DMS 273 treated with DMSO at 0.1 percent for 48 hours (cell line): ENCODE measurements around the gene DDRGK1.
A peak's percentile ranks its signal among the peaks of the same experiment; 100 is the strongest.
"Not testable (repeated sequence)": the region's sequence is repeated elsewhere in the genome, so short reads cannot be mapped to it uniquely, and the experiment has no call there.

Experiments used
- DNase-seq: peaks from one replicate; lab custom pipeline; 2025; lab: John Stamatoyannopoulos, UW

DDRGK1 gene

DNA sequence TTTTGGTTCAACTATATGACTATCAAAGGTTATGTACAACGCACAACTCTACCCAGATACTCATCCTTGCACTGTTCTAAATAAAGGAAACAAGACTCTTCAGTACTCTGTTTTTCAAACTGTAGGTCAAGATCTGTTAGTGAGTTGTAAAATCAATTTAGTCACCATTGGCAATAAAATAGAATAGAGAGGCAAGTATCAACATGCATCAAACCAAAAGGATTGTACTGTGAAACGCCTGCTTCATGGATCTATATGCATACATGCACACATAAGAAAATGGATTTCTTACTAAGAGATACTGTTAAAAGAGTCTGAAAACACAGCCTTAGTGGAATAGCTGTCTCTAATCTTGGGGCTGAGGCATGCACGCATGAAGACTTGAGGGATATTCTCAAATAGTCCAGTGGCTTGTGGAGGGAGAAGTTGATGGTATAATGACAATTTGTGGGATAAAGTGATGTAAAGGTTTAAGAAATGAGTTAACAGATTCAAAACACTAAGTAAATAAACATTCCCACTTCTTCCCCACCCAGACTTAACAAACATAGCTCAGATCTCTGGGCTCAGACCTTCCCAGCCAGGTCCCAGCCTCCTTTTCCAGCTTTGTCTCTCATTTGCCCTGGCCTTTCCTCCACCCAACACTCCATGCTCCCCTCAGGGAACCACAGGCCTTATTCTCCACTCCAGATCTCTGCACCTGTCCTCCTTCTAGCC is 20.4 kb downstream of the DDRGK1 start:
- DNase-seq = no peak

DNA sequence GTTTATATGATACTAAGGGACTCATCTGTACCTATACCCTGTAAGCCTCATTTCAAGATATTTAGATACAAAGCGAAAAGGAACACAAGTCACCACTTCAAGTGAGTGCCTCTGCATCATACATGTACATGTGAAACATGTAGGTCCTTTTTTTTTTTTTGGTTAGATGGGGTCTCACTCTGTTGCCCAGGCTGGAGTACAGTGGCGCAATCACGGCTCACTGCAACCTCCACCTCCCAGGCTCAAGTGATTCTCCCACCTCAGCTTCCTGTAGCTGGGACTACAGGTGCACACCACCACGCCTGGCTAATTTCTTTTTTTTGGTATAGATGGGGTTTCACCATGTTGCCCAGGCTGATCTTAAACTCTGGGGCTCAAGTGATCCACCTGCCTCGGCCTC is 22.1 kb downstream of the DDRGK1 start:
- not testable (repeated sequence) for DNase-seq

DNA sequence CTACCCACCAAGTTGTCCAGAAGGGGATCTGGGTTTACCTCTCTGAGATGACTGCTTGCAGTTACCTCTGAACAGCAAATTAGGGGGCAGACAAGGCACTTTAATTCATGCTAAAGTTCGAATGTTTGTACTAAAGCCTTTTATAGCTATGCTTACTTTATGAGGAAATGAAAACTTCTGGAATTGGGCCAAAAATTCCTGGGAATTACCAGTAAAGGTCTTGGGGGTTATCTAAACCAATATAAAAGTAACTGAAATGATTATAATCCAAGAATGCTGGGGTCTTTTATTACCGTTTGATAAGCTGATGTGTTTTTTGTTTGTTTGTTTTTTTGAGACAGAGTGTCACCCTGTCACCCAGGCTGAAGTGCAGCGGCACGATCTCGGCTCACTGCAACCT is 23.2 kb downstream of the DDRGK1 start:
- DNase-seq = no peak

DNA sequence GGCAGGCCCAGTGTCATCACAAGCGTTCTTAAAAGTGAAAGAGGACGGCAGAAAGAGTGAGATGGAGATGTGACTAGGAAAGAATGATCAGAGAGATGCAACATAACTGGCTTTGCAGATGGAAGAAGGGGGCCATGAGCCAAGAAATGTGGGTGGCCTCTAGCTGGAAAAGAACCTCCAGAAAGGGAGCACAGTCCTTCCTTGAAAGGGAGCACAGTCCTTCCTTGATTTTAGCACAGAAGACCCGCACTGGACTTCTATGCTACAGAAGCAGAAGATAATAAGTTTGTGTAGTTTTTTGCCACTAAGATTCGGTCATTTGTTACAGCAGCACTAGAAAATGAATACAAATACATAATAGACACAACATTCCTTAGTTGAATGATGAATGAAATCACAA is 24.2 kb downstream of the DDRGK1 start:
- no peak for DNase-seq

DNA sequence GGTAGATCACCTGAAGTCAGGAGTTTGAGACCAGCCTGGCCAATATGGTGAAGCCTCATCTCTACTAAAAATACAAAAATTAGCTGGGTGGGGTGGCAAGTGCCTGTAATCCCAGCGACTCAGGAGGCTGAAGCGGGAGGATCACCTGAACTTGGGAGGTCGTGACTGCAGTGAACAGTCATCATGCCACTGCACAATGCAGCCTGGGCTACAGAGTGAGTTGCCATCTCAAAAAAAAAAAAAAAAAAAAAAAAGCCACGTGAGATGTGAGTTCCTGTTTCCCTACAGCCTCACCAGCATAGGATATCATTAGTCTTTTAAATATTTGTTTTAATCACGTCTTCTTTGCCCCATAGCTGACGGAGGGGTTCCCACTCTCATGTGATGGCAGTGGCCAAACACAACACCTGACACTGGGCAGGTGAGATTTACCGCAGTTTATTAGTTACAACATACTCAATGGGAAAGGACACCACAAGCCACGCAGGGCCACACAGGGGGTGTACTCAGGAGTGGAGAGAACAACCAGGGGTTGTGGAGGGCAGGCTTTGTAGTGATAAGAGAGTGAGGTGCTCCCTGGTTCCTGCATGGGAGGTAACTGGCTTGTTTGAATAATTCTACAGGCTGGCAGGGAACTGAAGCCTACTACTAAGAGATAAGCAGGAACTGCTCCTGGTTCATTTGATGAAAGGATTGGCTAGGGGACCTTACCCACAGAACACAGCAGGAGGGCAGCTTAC is 26.6 kb downstream of the DDRGK1 start:
- no peak for DNase-seq

DNA sequence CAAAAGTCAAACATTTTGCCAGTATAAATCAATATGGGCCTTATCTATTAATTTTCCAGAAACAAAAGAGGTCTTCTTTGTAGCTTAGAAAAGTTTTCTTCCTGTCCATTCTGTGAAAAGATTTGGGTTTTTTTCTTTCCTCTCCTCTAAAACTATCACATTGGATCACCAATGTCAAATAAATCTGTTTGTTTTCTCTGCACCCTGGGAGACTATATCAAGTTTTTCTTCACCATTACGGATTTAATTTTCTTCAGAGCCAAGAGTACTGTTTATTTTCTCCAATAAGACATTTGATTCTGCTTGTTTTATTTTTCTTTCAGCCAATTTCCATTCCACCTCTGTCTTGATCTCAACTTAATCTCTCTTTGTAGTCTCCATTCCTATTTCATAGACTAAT is 29.2 kb downstream of the DDRGK1 start:
- no peak for DNase-seq

DNA sequence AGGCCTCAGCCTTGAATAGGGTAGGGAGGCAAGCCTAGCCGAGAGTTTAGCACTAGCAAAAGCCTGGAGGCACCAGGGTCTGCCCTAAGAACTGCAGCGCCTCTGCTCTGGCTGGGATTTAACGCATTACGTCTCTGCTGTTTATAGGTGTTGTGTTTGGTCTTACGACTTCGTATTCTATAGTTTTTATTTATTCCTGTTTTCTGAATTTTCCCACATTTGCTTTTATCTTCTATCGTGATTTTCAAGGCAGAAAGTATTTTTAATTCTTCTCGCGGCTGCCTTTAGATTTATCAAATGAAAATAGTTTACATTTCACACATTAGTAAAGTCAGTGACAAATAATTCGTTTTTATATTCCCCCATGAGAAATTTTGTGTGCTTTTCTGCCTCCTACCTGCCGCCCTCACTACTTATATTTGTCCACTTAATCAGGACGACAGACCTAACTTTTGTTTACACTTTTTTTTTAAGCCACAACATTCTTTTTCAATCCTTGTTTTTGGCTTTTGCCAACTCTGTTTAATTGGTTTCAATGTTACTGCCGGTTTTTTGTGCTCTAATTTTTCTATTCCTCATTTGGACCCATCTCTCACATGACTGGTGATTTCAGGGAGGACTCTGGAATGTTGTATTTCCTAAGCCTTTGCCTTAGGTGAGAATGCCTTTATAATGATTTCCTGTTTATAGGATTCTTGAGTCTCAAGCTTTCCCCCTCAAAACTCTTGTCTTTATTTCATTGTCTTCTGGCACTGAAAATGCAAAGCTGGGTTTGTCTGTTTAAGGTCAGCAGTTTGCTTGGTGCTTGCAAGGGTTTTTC is 29.8 kb downstream of the DDRGK1 start:
- no peak for DNase-seq

DNA sequence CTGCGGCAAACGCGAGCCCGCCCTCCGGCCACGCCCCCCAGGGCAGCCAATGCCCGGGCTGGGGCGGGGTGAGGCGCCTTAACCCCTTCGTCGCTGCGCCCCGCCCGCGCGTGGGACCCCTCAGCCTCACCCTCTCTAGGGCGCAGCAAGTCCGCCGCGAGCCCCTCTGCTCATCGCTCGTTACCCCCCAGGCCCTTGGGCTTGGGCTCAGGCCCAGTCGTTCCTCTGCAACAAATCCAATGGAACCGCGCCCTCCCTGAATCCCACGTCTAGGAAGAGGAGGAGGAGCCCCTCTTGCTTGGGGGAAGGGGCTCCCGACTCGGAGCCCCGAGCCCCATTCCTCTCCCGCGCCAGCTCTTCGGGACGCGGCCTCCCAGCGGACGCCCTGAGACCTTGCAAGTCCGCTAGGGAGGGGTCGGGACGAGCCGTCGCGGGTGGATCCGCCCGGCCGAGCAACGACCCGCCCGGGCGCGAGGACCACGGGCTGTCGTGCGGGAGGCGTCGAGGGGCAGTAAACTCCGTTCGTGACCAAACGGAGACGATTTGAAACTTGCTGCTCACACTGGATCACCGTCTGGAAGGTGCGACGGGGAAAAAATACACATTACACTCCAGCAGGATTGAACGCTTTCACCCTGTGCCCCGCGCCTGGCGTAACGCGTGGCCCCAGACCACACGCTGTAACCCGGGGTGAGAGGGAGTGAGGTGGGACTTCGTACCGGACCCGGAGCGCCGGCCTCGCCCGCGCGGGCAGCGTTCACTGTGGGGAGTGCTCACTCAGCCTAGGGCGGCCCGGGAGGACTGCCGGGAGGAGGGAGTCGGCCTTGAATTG is 30.7 kb downstream of the DDRGK1 start:
- peak; percentile 28 for DNase-seq

DNA sequence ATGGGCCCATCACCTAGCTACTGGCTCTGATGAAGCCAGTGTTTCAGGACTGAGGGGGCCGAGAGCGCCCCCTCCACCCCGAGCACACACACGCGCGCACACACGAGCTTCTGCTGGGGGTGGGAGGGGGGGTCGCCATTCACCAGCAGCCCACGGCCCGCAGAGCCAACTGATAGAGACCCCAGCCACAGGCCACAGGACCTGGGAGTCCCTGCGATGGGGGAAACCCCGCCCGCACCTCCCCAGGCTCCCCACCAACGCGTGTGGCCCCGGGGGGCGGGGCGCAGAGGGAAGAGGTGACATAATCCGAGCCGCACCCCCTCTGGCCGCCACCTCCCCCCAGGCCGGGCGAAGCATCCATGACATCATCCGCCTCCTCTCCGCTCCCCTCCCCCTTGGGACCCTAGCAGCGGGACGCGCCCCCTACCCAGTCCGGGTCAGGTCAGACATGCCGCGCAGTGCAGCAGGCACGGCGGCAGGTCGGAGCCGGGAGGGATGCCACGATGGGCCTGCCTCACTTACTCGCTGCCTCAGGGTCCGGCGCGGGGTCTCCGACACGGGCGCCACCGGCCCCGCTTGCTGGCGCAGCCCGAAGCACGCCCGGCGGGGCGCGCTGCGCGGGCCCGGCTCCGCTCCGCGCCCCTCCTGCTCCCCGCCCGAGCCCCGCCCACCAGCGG is 31.4 kb downstream of the DDRGK1 start, which contains the start of gene LZTS3:
Gene LZTS3 (minus strand): TSS at position 617 of the 677 bp plus-strand sequence. CDS start 6,386 bp downstream, outside the sequence.
- DNase-seq = no peak

DNA sequence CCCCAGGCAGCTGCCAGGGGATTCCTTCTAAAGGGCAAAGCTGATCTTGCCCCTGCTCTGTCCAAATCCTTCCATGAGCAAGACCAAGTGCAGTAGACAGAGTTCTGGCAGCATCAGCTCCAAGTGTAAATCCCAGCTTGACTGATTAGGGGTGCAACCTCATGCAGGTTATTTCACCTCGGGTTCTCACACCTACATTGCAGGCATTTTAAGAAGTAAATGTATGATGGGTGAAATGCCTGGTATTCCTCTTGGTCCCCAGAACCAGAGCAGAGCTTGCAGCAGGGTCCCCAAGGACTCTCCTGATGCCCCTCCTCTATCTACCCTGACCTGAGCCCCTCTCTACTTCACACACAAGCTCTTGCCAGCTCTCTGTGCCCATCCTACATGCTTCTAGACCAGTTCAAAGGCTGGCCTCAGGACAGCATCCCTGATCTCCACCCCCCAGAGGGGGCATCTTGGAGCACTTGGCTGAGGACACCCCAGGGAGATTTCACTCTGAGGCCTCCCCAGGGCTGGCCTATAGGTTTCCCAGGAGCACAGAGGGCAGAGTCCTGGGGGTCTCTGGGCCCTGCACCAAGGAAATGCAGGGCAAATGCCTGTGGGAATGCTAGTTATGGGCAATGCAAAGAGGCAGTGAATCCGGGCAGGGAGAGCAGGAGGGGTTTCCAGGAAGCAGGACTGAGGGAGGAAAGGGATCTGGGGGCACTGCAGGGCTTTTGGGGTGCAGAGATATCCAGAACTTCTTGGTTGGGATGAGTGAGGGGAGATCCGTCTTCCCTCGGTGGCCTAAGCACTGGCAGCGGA is 32.2 kb downstream of the DDRGK1 start:
- no peak for DNase-seq

DNA sequence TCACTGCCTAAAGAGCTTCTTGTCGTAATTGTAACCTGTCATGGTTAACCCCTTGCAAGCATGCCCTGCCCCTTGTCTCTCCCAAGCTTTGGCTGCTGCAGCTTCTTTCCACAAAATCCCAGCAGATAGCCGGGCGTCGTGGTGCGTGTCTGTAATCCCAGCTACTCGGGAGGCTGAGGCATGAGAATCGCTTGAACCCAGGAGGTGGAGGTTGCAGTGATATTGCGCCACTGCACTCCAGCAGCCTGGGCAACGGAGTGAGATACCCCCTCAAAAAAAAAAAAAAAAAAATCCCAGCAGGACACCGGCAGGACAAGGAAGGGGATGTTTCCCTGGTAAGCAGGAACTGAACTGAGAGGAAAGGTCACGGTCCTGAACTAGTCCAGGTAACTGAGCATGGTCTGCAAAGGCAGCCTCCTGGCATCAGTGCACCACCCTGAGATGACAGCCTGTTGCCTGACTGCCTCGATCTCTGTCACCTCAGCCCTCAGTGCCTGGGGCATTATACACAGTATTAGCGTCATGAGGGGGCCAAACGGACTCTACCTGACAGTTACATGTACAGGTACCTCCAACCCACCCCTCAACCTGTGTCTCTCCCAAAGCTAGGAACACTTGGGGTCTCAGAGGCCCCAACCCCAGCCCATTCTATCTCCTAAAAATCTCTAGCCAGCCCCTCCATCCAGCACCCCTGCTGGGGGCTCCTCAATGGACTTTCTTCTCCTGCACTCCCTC is 32.9 kb downstream of the DDRGK1 start:
- no peak for DNase-seq

DNA sequence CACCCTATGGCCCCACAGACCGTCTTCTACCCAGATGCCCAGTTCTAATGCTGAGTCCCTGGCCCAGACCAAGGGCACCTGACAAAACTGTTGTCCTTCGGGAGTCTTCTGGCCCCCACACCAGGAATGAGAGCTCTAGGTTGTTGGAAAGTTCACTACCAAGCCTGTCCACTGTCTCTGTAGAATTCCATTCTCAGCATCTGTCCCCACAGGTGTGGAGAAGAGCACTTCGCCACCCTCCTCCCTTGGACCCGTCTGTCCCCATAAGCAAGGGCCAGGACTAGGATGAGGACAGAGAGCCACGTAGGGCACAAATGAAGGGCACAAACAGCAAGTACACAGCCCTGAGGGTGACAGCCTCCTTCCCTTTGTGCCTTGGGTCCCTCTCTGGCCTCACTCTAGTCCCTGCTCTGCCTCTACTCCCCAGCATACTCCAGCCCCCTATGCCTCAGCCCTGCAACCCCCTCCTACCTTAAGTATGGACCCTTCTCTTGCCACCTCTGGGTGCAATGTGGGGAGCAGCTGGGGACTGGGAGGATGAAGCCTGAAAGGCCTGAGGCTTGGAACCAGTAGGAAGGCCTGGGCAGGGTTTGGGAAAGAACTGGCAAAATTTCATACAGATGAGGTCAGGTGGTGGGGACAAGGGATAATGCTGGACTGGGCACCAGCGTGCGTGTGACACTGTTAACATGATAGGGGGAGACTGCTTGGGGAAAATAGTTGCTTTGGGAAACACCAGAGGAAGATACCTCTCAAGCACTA is 35.5 kb downstream of the DDRGK1 start:
- no peak for DNase-seq

DNA sequence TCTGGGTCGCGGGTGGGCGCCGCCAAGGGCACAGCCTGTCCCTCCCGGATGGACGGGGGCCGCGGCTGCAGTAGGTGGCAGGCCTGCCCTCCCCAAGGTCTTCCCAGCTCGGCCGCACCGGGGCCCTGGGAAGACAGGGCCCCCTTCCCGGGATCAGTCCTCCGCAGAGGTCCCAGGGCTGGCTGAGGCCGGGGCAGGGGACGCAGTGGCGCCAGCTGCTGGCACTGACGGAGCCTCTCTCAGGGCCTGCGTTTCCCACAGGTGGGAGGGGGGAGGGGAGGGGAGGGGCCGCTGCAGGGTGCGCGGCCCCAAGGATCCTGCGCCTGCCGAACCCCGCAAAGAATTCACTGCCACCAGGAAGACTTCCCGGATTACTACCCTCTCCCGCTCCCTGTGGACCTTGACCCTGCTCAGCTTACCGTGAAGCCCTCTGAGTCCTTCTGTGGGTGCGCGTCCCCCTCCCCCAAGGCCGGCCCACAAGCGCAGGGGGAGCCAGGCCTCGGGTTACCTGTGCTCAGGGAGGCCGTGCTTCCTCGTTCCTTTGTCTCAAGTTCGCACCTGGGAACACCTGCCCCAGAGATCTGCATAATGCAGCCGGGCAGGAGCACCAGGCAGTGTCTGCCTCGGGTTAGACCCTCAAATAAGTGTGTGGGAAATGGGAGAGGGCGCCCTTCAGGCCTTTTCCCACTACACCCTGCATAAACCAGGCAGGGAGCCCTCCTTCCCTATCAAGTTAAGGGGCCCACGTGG is 36.2 kb downstream of the DDRGK1 start:
- no peak for DNase-seq

DNA sequence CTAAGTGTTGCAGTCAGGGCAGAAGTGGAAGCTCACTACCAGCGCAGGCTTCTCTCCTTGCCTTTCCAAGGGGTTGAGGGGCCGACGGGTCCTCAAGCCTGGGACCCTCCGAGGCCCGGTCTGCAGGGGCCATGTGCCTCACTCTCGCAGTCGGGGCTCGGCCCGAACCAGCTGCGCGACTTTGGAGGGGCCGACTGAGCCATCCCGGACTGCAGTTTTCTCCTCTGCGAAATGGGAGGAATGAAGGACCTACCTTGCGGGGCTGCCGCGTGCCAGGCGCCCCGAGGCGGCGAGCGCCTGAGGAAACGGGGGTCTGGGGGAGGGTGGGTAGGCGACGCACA is 36.8 kb downstream of the DDRGK1 start:
- no peak for DNase-seq

DNA sequence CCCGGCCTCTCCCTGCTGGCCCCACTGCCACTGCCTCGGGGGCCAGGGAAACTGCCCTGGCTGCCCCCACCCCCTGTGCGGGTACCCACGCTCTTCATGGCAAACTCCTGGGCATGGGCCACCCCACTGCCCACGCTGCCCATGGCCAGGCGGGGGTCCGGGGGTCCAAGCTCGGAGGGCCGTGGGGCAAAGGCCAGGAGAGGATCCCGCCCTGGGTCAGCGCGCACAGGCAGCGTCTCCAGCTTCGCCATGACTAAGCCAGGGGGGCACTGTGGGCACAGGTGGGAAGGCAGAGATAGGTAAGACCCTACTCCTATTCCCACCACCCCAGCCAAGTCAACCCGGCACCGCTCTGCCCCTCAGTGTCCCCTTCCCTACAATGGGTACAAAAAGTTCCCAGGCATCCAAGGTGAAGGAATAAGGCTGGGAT is 37.6 kb downstream of the DDRGK1 start:
- DNase-seq = no peak

DNA sequence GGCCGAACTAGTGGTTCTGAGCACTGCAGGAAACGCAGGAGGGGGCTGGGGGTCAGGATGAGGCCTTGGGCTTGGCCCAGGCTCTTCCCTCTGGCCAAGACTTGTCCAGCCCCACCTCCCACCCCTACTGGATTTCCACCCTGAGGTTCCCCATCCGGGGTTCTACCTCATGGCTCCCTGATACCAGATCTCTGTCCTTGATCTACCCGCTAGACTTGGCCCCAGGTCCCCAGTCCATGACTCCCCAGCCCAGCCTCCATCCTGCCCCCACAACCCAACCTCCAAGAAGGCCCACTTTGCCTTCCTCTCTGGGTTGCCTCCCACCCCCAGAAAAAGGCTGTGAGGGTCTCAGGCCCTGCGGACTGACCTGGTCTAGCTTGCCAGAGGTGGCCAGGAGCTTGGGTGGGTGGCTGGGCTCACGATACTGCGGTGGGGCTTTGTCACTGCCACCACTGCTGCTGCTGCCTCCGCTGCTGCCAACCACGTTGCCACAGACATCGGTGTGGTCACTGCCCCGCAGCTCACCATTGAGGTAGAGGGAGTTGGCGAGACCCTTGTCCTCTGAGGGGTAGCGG is 38.1 kb downstream of the DDRGK1 start:
- DNase-seq = no peak

DNA sequence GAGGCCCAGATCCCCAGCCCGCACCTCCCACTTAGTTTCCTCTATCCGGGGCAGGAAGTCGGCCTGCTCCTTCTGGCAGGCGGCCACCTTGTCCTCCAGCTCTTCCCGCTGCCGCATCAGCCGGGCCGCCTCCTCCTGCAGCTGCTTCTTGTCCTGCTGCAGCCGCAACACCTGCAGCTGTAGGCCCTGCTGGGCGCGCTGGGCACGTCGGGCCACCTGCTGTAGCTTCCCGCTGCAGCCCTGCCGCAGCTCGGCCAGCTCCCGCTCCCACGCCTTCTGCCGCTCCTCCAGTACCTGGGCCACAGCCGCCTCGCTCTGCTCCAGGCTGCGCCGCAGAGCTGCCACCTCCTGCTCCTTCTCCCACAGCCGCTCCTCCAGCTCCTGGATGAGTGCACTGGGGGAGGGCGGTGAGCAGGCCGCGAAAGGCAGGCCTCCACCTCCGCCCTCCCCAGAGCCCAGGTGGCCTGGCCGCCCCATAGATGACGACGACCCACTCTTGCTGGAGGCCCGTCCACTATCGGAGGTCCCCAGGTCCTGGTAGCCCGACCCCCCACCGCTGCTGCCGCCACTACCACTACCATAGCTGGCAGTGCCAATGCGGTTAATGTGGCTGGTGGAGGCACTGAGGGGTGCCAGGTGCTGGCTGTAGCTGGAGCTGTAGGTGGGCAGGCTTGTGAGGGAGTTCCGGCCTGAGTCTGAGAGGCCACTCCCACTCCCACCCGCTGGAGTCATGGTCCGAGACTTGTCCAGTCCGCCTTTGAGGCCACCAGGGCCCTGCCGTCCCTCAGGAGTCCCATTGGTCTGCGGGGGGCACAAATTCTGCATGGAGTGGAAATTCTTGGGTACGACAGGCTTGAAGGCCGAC is 38.8 kb downstream of the DDRGK1 start:
- DNase-seq = peak; percentile 74
